HCT116 (cell line): Measurements from ENCODE around the gene RGS6.

Experiments
- CTCF ChIP-seq, 3 experiments: fragments of 200-600 bp in 1 of 3; sonication (generic) in 1 of 3; IDR thresholded peaks in 2 of 3; conservative IDR thresholded peaks in 1 of 3; 2 replicates each; pipeline ENCODE4 v1.5.1; 2012 to 2017; ENCODE audit warnings: low read depth in 2 of 3, low read length in 2 of 3, antibody characterized with exemption in 1 of 3, borderline replicate concordance in 1 of 3, control low read depth in 1 of 3, mild to moderate bottlenecking in 1 of 3, mixed read lengths in 1 of 3, mixed run types in 1 of 3, moderate library complexity in 1 of 3; ENCODE audit not compliant: insufficient read depth in 1 of 3
- POLR2A ChIP-seq: IDR thresholded peaks from 2 replicates; pipeline ENCODE4 v1.7.0; 2011; ENCODE audit warnings: borderline replicate concordance; ENCODE audit not compliant: insufficient read depth, insufficient read length; ENCODE audit errors: extremely low read depth
- POLR2AphosphoS5 ChIP-seq: IDR thresholded peaks from 2 replicates; pipeline ENCODE4 v1.6.1; 2011; ENCODE audit warnings: mild to moderate bottlenecking, low read depth, low read length, moderate library complexity
- SP1 ChIP-seq: IDR thresholded peaks from 2 replicates; pipeline ENCODE4 v1.6.1; 2012; ENCODE audit warnings: low read depth
- SRF ChIP-seq: IDR thresholded peaks from 2 replicates; pipeline ENCODE4 v1.6.1; 2012; ENCODE audit warnings: low read depth
- ZNF274 ChIP-seq: fragments of 200-500 bp; sonication (Bioruptor generic); IDR thresholded peaks from 2 replicates; pipeline ENCODE4 v1.6.1; 2014; ENCODE audit warnings: mild to moderate bottlenecking, low read depth, low read length, inconsistent platforms

DNA sequence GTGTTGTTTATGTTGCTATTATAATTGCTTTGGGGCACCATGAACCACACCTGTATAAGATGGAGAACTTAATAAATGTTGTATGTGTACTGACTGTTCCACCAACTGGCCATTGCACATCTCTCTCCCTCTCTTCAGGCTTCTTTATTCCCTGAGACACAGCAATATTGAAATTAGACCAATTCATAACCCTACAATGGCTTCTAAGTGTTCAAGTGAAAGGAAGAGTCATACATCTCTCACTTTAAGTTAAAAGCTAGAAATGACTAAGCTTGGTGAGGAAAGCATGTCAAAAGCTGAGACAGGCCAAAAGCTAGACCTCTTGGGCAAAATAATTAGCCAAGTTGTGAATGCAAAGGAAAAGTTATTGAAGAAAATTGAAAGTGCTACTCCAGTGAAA is 373.3 kb downstream of the RGS6 start:
- TF ChIP-seq ZNF274 = no peak
- TF ChIP-seq CTCF (IDR thresholded peaks at IDR 0.05 in 2 of 3, conservative IDR thresholded peaks at IDR 0.05 in 1 of 3; ENCODE audit: borderline replicate concordance in 1 of 3, insufficient read depth in 1 of 3, low read depth in 2 of 3, low read length in 2 of 3) = no peak
- TF ChIP-seq POLR2A = no peak
- TF ChIP-seq SP1 = no peak
- TF ChIP-seq POLR2AphosphoS5 = no peak
- no peak for TF ChIP-seq SRF
